K562 (cell line): ENCODE results near the gene NIPAL3. TPM values are rescaled to one million over a fixed set of nuclear protein-coding genes. Genes with fewer than 3 reads are reported as not detected.

Source experiments
- ATAC-seq: fragments of 200-7000 bp; cut with Tn5 transposase; 3 replicates; pipeline ENCODE4 v1.9.1; 2020; ENCODE audit warnings: moderate library complexity
- BruUV-seq: library from RNA; stranded (reverse); fragments of 400-500 nt; replicated peaks from 2 replicates; lab custom pipeline; 2021; lab: Mats Ljungman, UMichigan
- CTCF ChIA-PET: fragments of 300-600 bp; formaldehyde crosslinking; extraction: SDS; loops from one replicate; lab custom pipeline; 2021; ENCODE audit warnings: low intra/inter-chr PET ratio; lab: Yijun Ruan, JAX
- POLR2A ChIA-PET: fragments of 300-600, 350-650 bp; sonication (Branson Sonifier 250); formaldehyde crosslinking; extraction: SDS; loops from one replicate; lab custom pipeline; 2021; ENCODE audit warnings: antibody characterized with exemption, inconsistent platforms; lab: Yijun Ruan, JAX
- DNase-seq, 4 experiments: peaks; one replicate each; pipeline versions ENCODE4 v3.0.0 to v3.0.0-alpha.2; 2011 to 2018; ENCODE audit warnings: low spot score in 3 of 4, mixed read lengths in 3 of 4; ENCODE audit errors: extremely low read depth in 1 of 4
- FAIRE-seq: peaks from 2 replicates; lab custom pipeline; 2011; peaks lifted over from hg19 to GRCh38; lab: Jason Lieb, UNC
- H2AFZ ChIP-seq: 2 replicates; pipeline ENCODE4 v1.6.0; 2011; ENCODE audit warnings: low read depth, low read length, control low read depth, inconsistent platforms
- H3K27ac ChIP-seq: fragments of 200-600 bp; 3 replicates; pipeline ENCODE4 v1.8.0; 2011; ENCODE audit warnings: low read depth, mild to moderate bottlenecking, control low read depth, inconsistent platforms, low read length, moderate library complexity, mixed read lengths; ENCODE audit errors: extremely low read depth
- H3K27me3 ChIP-seq, 2 experiments: fragments of 300-600 bp in 1 of 2; 2 replicates in 1 of 2; 3 replicates in 1 of 2; pipeline versions ENCODE4 v1.6.0 to v1.8.0; 2011; ENCODE audit warnings: inconsistent platforms in 2 of 2, low read length in 2 of 2, mild to moderate bottlenecking in 1 of 2, mixed read lengths in 1 of 2, moderate library complexity in 1 of 2; ENCODE audit not compliant: control insufficient read depth in 2 of 2, insufficient read depth in 2 of 2
- H3K36me3 ChIP-seq: fragments of 300-600 bp; 3 replicates; pipeline ENCODE4 v1.8.0; 2011; ENCODE audit warnings: mild to moderate bottlenecking, low read length, inconsistent platforms; ENCODE audit not compliant: control insufficient read depth, insufficient read depth
- H3K4me1 ChIP-seq, 2 experiments: fragments of 200-600 bp in 1 of 2; replicated peaks in 1 of 2; 2 replicates in 1 of 2; 3 replicates in 1 of 2; pipeline versions ENCODE4 v1.5.1 to v1.8.0; 2011; ENCODE audit warnings: inconsistent platforms in 2 of 2, low read length in 2 of 2, mild to moderate bottlenecking in 1 of 2, mixed read lengths in 1 of 2, moderate library complexity in 1 of 2; ENCODE audit not compliant: control insufficient read depth in 2 of 2, insufficient read depth in 2 of 2
- H3K4me2 ChIP-seq: 2 replicates; pipeline ENCODE4 v1.6.1; 2011; ENCODE audit warnings: low read length, control low read depth, inconsistent platforms, mixed read lengths; ENCODE audit not compliant: insufficient read depth
- H3K4me3 ChIP-seq: fragments of 200-600 bp; sonication (generic), shearing (Covaris generic); 2 replicates; pipeline ENCODE4 v1.5.1; 2016; ENCODE audit warnings: control low read depth, inconsistent platforms
- H3K79me2 ChIP-seq: fragments of 200-600 bp; 3 replicates; pipeline ENCODE4 v1.8.0; 2011; ENCODE audit warnings: low read length, inconsistent platforms; ENCODE audit not compliant: control insufficient read depth, insufficient read depth
- H3K9ac ChIP-seq, 2 experiments: 2 replicates each; pipeline versions ENCODE4 v1.6.0 to v1.6.1; 2011; ENCODE audit warnings: low read depth in 2 of 2, low read length in 2 of 2, control low read depth in 1 of 2, inconsistent platforms in 1 of 2, mild to moderate bottlenecking in 1 of 2, mixed read lengths in 1 of 2; ENCODE audit not compliant: insufficient read depth in 1 of 2
- H3K9me1 ChIP-seq: one replicate; pipeline ENCODE4 v1.6.0; 2011; ENCODE audit warnings: inconsistent platforms, mild to moderate bottlenecking, low read length, moderate library complexity; ENCODE audit not compliant: control insufficient read depth, insufficient read depth
- H3K9me3 ChIP-seq: replicated peaks from 2 replicates; pipeline ENCODE4 v1.5.1; 2011; ENCODE audit warnings: low read depth, low read length, inconsistent platforms; ENCODE audit not compliant: control insufficient read depth, insufficient read depth
- H4K20me1 ChIP-seq: replicated peaks from 2 replicates; pipeline ENCODE4 v1.6.1; 2011; ENCODE audit warnings: low read length, inconsistent platforms, mixed read lengths; ENCODE audit not compliant: control insufficient read depth, insufficient read depth
- BCOR ChIP-seq: fragments of 450-650 bp; IDR thresholded peaks from 2 replicates; pipeline ENCODE4 v1.6.1; 2016
- DLX4 ChIP-seq: fragments of 250-450 bp; sonication (Bioruptor Pico); IDR thresholded peaks from 2 replicates; pipeline ENCODE4 v1.6.1; 2021; ENCODE audit warnings: mild to moderate bottlenecking
- GTF2E2 ChIP-seq: fragments of 200-800 bp; sonication (Bioruptor generic); IDR thresholded peaks from 2 replicates; pipeline ENCODE4 v1.6.1; 2016; ENCODE audit warnings: missing genetic modification characterization, missing compliant biosample characterization
- HDAC6 ChIP-seq: IDR thresholded peaks from 2 replicates; pipeline ENCODE4 v1.6.1; 2012; ENCODE audit warnings: low read depth, mild to moderate bottlenecking, control low read depth, inconsistent platforms, low read length, moderate library complexity
- HMBOX1 ChIP-seq: sonication (generic); IDR thresholded peaks from 2 replicates; pipeline ENCODE4 v1.6.1; 2016
- ILK ChIP-seq: fragments of 450-650 bp; IDR thresholded peaks from 2 replicates; pipeline ENCODE4 v1.6.1; 2016; ENCODE audit warnings: missing genetic modification characterization, low read depth, mild to moderate bottlenecking, missing compliant biosample characterization, moderate library complexity, borderline replicate concordance
- MAZ ChIP-seq, 2 experiments: fragments of 450-650 bp in 1 of 2; sonication (generic) in 1 of 2; formaldehyde crosslinking; IDR thresholded peaks in 1 of 2; conservative IDR thresholded peaks in 1 of 2; 2 replicates each; pipeline versions ENCODE4 v1.4.0 to v1.5.0; 2020; ENCODE audit warnings: mild to moderate bottlenecking in 1 of 2, missing genetic modification reagents in 1 of 2
- NR0B1 ChIP-seq: fragments of 450-650 bp; IDR thresholded peaks from one replicate; pipeline ENCODE4 v1.6.1; 2018; ENCODE audit warnings: mild to moderate bottlenecking, moderate library complexity; ENCODE audit not compliant: partially characterized antibody
- NR2F6 ChIP-seq: fragments of 450-650 bp; formaldehyde crosslinking; IDR thresholded peaks from 2 replicates; pipeline ENCODE4 v1.4.0; 2020; ENCODE audit warnings: mild to moderate bottlenecking
- POLR2AphosphoS5 ChIP-seq: IDR thresholded peaks from 2 replicates; pipeline ENCODE4 v1.6.1; 2011; ENCODE audit warnings: mild to moderate bottlenecking, low read depth, low read length, moderate library complexity; ENCODE audit not compliant: control insufficient read depth, insufficient read depth
- SRSF3 ChIP-seq: fragments of 200-400 bp; formaldehyde crosslinking; IDR thresholded peaks from 2 replicates; pipeline ENCODE4 v1.6.1; 2016; ENCODE audit warnings: mild to moderate bottlenecking, low read length, moderate library complexity; ENCODE audit not compliant: insufficient read depth
- TAF9B ChIP-seq: fragments of 450-650 bp; IDR thresholded peaks from 2 replicates; pipeline ENCODE4 v1.6.1; 2018; ENCODE audit warnings: mild to moderate bottlenecking; ENCODE audit not compliant: partially characterized antibody
- ZFP36 ChIP-seq: fragments of 150-350 bp; IDR thresholded peaks from 2 replicates; pipeline ENCODE4 v1.6.1; 2018; ENCODE audit warnings: low read length, low read depth; ENCODE audit not compliant: partially characterized antibody
- ZNF583 ChIP-seq: fragments of 250-450 bp; sonication (Bioruptor Pico); IDR thresholded peaks from 2 replicates; pipeline ENCODE4 v1.4.0; 2020
- WGBS: fragments of 100-300 bp; shearing (Covaris generic); methylation state at CpG from one replicate; pipeline ENCODE4 v1.1.6; 2016; ENCODE audit warnings: low coverage, mixed read lengths; ENCODE audit not compliant: insufficient coverage; ENCODE audit errors: missing lambda C conversion rate; 5-methylcytosine and 5-hydroxymethylcytosine counted together
- in situ Hi-C: fragments of 300-500 bp; cut with MboI; formaldehyde crosslinking; loops from 4 replicates; pipeline ENCODE4 v1.15.0; 2018; ENCODE audit warnings: inconsistent platforms, mixed read lengths
- intact Hi-C: fragments of 100-400 bp; cut with micrococcal nuclease; formaldehyde crosslinking; loops from 2 replicates; pipeline ENCODE4 v1.14.2; 2022
- polyA plus RNA-seq, 8 experiments: library from polyadenylated mRNA; depleted of rRNA in 4 of 8; stranded (reverse) in 5 of 8; unstranded in 3 of 8; fragments of >200 nt; fragmentation: Nextera tagmentation in 2 of 8; fragmentation: Illumina TruSeq in 1 of 8; extraction: Ambion mirVana in 2 of 8; extraction: Trizol in 1 of 8; gene quantifications; 2 replicates each; pipeline versions ENCODE4 v1.2.1 to v1.2.3, GENCODE V29; 2011 to 2014; ENCODE audit warnings: inconsistent platforms in 1 of 8, missing spikeins in 1 of 8
- total RNA-seq, 7 experiments: library from RNA; depleted of rRNA in 6 of 7; stranded (reverse); fragments of >200 nt in 6 of 7; fragmentation: Illumina TruSeq in 2 of 7; extraction: Trizol in 2 of 7; gene quantifications; 2 replicates each; pipeline versions ENCODE4 v1.2.1 to v1.2.3, GENCODE V29; 2011 to 2021; ENCODE audit warnings: low replicate concordance in 1 of 7

The NIPAL3 gene
- total and polyA plus RNA-seq, 9 of the 15 experiments (the other 6 are each of a cell fraction or from before 2014, with no cell fraction given): 10.5 to 26.3 (median 16.0) TPM

- no peak for FAIRE-seq
- ChIA-PET CTCF (interaction anchor here (0.6 kb wide), 1 partner anchor 80 kb away, joined by 5 read pairs; no protein-coding TSS in a partner anchor), POLR2A (no interaction called here)
- no peaks in the 10 kb centered on the region for H3K79me2 ChIP-seq
- 86% methylated on average over 4 of the region's 4 CpGs for WGBS
- no peak for ATAC-seq
- DNase-seq: no peak
- H3K4me1 ChIP-seq: no peaks in the 10 kb centered on the region; a peak in 1 of 5 replicates
- no peaks in the 10 kb centered on the region for H3K27me3 ChIP-seq
- no peak overlapping the region for H2AFZ ChIP-seq
- no peaks in the 10 kb centered on the region for H3K9me1 ChIP-seq
- no peak overlapping the region for H3K9ac ChIP-seq
- no peak overlapping the region for H3K4me3 ChIP-seq
- no TSS peak for BruUV-seq
- intact Hi-C loops (no loop called here), in situ Hi-C loops (no loop called here)
- TF ChIP-seq NR2F6 (no peak), TAF9B (no peak), HDAC6 (no peak), ILK (no peak), POLR2AphosphoS5 (no peak)
- H3K9me3 ChIP-seq: no peaks in the 10 kb centered on the region
- peaks cover 48% of the 10 kb centered on the region for H3K36me3 ChIP-seq
- H4K20me1 ChIP-seq: no peaks in the 10 kb centered on the region
- H3K27ac ChIP-seq: no peak overlapping the region
- H3K4me2 ChIP-seq: no peak overlapping the region
Observed at GRCh38 chr1:24450316-24450715, 34.7 kb downstream of the NIPAL3 start.

GRCh38 chr1:24450857-24451397, 35.3 kb downstream of the NIPAL3 start:
- Histone ChIP-seq H3K79me2 (no peaks in the 10 kb centered on the region), H3K27me3 (no peaks in the 10 kb centered on the region), H3K4me3 (no peak overlapping the region), H2AFZ (no peak overlapping the region), H3K9me3 (no peaks in the 10 kb centered on the region), H3K9ac (no peak overlapping the region), H4K20me1 (no peaks in the 10 kb centered on the region), H3K4me1 (no peaks in the 10 kb centered on the region; a peak in 1 of 5 replicates), H3K27ac (no peak overlapping the region), H3K9me1 (no peaks in the 10 kb centered on the region), H3K36me3 (peaks cover 46% of the 10 kb centered on the region), H3K4me2 (no peak overlapping the region)
- POLR2A ChIA-PET: no interaction called here
- BruUV-seq: no TSS peak
- no peak for FAIRE-seq
- no peak for ATAC-seq
- intact Hi-C loops (no loop called here), in situ Hi-C loops (no loop called here)
- WGBS: 87% methylated on average over 5 of the region's 5 CpGs
- no peak for DNase-seq
- CTCF ChIA-PET: interaction anchor here (0.6 kb wide), 1 partner anchor 79 kb away, joined by 5 read pairs; no protein-coding TSS in a partner anchor
- TF ChIP-seq DLX4 (CRISPR knock-in tag) (no peak), SRSF3 (no peak), BCOR (peak; percentile 47; the same call in 1 of the 2 replicates), HMBOX1 (no peak), GTF2E2 (tag) (no peak), NR0B1 (no peak), MAZ (CRISPR knock-in tag; conservative IDR thresholded peaks at IDR 0.05 in 1 of 2, IDR thresholded peaks at IDR 0.05 in 1 of 2) (no peak), ZFP36 (peak; percentile 58), ZNF583 (CRISPR knock-in tag) (no peak)
